K562 (cell line): ENCODE data around the gene SNX1. TPM values are rescaled to one million over a fixed set of nuclear protein-coding genes. Genes with fewer than 3 reads are reported as not detected.

Experiments used
- ATAC-seq: fragments of 200-7000 bp; cut with Tn5 transposase; 3 replicates; pipeline ENCODE4 v1.9.1; 2020; ENCODE audit warnings: moderate library complexity
- BruUV-seq: library from RNA; stranded (reverse); fragments of 400-500 nt; replicated peaks from 2 replicates; lab custom pipeline; 2021; lab: Mats Ljungman, UMichigan
- CTCF ChIA-PET: fragments of 300-600 bp; formaldehyde crosslinking; extraction: SDS; loops from one replicate; lab custom pipeline; 2021; ENCODE audit warnings: low intra/inter-chr PET ratio; lab: Yijun Ruan, JAX
- POLR2A ChIA-PET: fragments of 300-600, 350-650 bp; sonication (Branson Sonifier 250); formaldehyde crosslinking; extraction: SDS; loops from one replicate; lab custom pipeline; 2021; ENCODE audit warnings: antibody characterized with exemption, inconsistent platforms; lab: Yijun Ruan, JAX
- DNase-seq, 4 experiments: peaks; one replicate each; pipeline versions ENCODE4 v3.0.0 to v3.0.0-alpha.2; 2011 to 2018; ENCODE audit warnings: low spot score in 3 of 4, mixed read lengths in 3 of 4; ENCODE audit errors: extremely low read depth in 1 of 4
- FAIRE-seq: peaks from 2 replicates; lab custom pipeline; 2011; peaks lifted over from hg19 to GRCh38; lab: Jason Lieb, UNC
- H2AFZ ChIP-seq: 2 replicates; pipeline ENCODE4 v1.6.0; 2011; ENCODE audit warnings: low read depth, low read length, control low read depth, inconsistent platforms
- H3K27ac ChIP-seq: fragments of 200-600 bp; 3 replicates; pipeline ENCODE4 v1.8.0; 2011; ENCODE audit warnings: low read depth, mild to moderate bottlenecking, control low read depth, inconsistent platforms, low read length, moderate library complexity, mixed read lengths; ENCODE audit errors: extremely low read depth
- H3K27me3 ChIP-seq, 2 experiments: fragments of 300-600 bp in 1 of 2; 2 replicates in 1 of 2; 3 replicates in 1 of 2; pipeline versions ENCODE4 v1.6.0 to v1.8.0; 2011; ENCODE audit warnings: inconsistent platforms in 2 of 2, low read length in 2 of 2, mild to moderate bottlenecking in 1 of 2, mixed read lengths in 1 of 2, moderate library complexity in 1 of 2; ENCODE audit not compliant: control insufficient read depth in 2 of 2, insufficient read depth in 2 of 2
- H3K36me3 ChIP-seq: fragments of 300-600 bp; 3 replicates; pipeline ENCODE4 v1.8.0; 2011; ENCODE audit warnings: mild to moderate bottlenecking, low read length, inconsistent platforms; ENCODE audit not compliant: control insufficient read depth, insufficient read depth
- H3K4me1 ChIP-seq, 2 experiments: fragments of 200-600 bp in 1 of 2; replicated peaks in 1 of 2; 2 replicates in 1 of 2; 3 replicates in 1 of 2; pipeline versions ENCODE4 v1.5.1 to v1.8.0; 2011; ENCODE audit warnings: inconsistent platforms in 2 of 2, low read length in 2 of 2, mild to moderate bottlenecking in 1 of 2, mixed read lengths in 1 of 2, moderate library complexity in 1 of 2; ENCODE audit not compliant: control insufficient read depth in 2 of 2, insufficient read depth in 2 of 2
- H3K4me2 ChIP-seq: 2 replicates; pipeline ENCODE4 v1.6.1; 2011; ENCODE audit warnings: low read length, control low read depth, inconsistent platforms, mixed read lengths; ENCODE audit not compliant: insufficient read depth
- H3K4me3 ChIP-seq: fragments of 200-600 bp; sonication (generic), shearing (Covaris generic); 2 replicates; pipeline ENCODE4 v1.5.1; 2016; ENCODE audit warnings: control low read depth, inconsistent platforms
- H3K79me2 ChIP-seq: fragments of 200-600 bp; 3 replicates; pipeline ENCODE4 v1.8.0; 2011; ENCODE audit warnings: low read length, inconsistent platforms; ENCODE audit not compliant: control insufficient read depth, insufficient read depth
- H3K9ac ChIP-seq, 2 experiments: 2 replicates each; pipeline versions ENCODE4 v1.6.0 to v1.6.1; 2011; ENCODE audit warnings: low read depth in 2 of 2, low read length in 2 of 2, control low read depth in 1 of 2, inconsistent platforms in 1 of 2, mild to moderate bottlenecking in 1 of 2, mixed read lengths in 1 of 2; ENCODE audit not compliant: insufficient read depth in 1 of 2
- H3K9me1 ChIP-seq: one replicate; pipeline ENCODE4 v1.6.0; 2011; ENCODE audit warnings: inconsistent platforms, mild to moderate bottlenecking, low read length, moderate library complexity; ENCODE audit not compliant: control insufficient read depth, insufficient read depth
- H3K9me3 ChIP-seq: replicated peaks from 2 replicates; pipeline ENCODE4 v1.5.1; 2011; ENCODE audit warnings: low read depth, low read length, inconsistent platforms; ENCODE audit not compliant: control insufficient read depth, insufficient read depth
- H4K20me1 ChIP-seq: replicated peaks from 2 replicates; pipeline ENCODE4 v1.6.1; 2011; ENCODE audit warnings: low read length, inconsistent platforms, mixed read lengths; ENCODE audit not compliant: control insufficient read depth, insufficient read depth
- HNRNPLL ChIP-seq: fragments of 200-400 bp; formaldehyde crosslinking; IDR thresholded peaks from 2 replicates; pipeline ENCODE4 v1.6.1; 2017; ENCODE audit warnings: low read length, low read depth, mild to moderate bottlenecking; ENCODE audit not compliant: poor library complexity, severe bottlenecking
- PRDM10 ChIP-seq: fragments of 450-650 bp; IDR thresholded peaks from 2 replicates; pipeline ENCODE4 v1.6.1; 2018; ENCODE audit not compliant: partially characterized antibody
- WGBS: fragments of 100-300 bp; shearing (Covaris generic); methylation state at CpG from one replicate; pipeline ENCODE4 v1.1.6; 2016; ENCODE audit warnings: low coverage, mixed read lengths; ENCODE audit not compliant: insufficient coverage; ENCODE audit errors: missing lambda C conversion rate; 5-methylcytosine and 5-hydroxymethylcytosine counted together
- in situ Hi-C: fragments of 300-500 bp; cut with MboI; formaldehyde crosslinking; loops from 4 replicates; pipeline ENCODE4 v1.15.0; 2018; ENCODE audit warnings: inconsistent platforms, mixed read lengths
- intact Hi-C: fragments of 100-400 bp; cut with micrococcal nuclease; formaldehyde crosslinking; loops from 2 replicates; pipeline ENCODE4 v1.14.2; 2022
- polyA plus RNA-seq, 8 experiments: library from polyadenylated mRNA; depleted of rRNA in 4 of 8; stranded (reverse) in 5 of 8; unstranded in 3 of 8; fragments of >200 nt; fragmentation: Nextera tagmentation in 2 of 8; fragmentation: Illumina TruSeq in 1 of 8; extraction: Ambion mirVana in 2 of 8; extraction: Trizol in 1 of 8; gene quantifications; 2 replicates each; pipeline versions ENCODE4 v1.2.1 to v1.2.3, GENCODE V29; 2011 to 2014; ENCODE audit warnings: inconsistent platforms in 1 of 8, missing spikeins in 1 of 8
- total RNA-seq, 7 experiments: library from RNA; depleted of rRNA in 6 of 7; stranded (reverse); fragments of >200 nt in 6 of 7; fragmentation: Illumina TruSeq in 2 of 7; extraction: Trizol in 2 of 7; gene quantifications; 2 replicates each; pipeline versions ENCODE4 v1.2.1 to v1.2.3, GENCODE V29; 2011 to 2021; ENCODE audit warnings: low replicate concordance in 1 of 7

Gene SNX1
- total and polyA plus RNA-seq, 9 of the 15 experiments (the other 6 are each of a cell fraction or from before 2014, with no cell fraction given): 11.0 to 105 (median 59.9) TPM

GRCh38 chr15:64182859-64183370 is 87.1 kb downstream of the SNX1 start:
- no peaks in the 10 kb centered on the region for H3K79me2 ChIP-seq
- DNase-seq (no peak), ATAC-seq (no peak), FAIRE-seq (no peak)
- in situ Hi-C loops (no loop called here), intact Hi-C loops (no loop called here)
- H3K4me3 ChIP-seq: no peak overlapping the region
- no peaks in the 10 kb centered on the region for H3K27me3 ChIP-seq
- BruUV-seq: no TSS peak
- no peaks in the 10 kb centered on the region for H4K20me1 ChIP-seq
- 57% methylated on average over 4 of the region's 4 CpGs for WGBS
- no peak overlapping the region for H3K9ac ChIP-seq
- H3K4me2 ChIP-seq: no peak overlapping the region
- H3K27ac ChIP-seq: no peak overlapping the region
- no peaks in the 10 kb centered on the region for H3K9me3 ChIP-seq
- POLR2A ChIA-PET: no interaction called here
- H3K4me1 ChIP-seq: peaks cover 0 to 4% of the 10 kb centered on the region in 2 experiments; a peak in 2 of 5 replicates
- CTCF ChIA-PET: no interaction called here
- no peak overlapping the region for H2AFZ ChIP-seq
- peaks cover 27% of the 10 kb centered on the region; the same call in 2 of the 3 replicates for H3K36me3 ChIP-seq
- no peaks in the 10 kb centered on the region for H3K9me1 ChIP-seq
- TF ChIP-seq PRDM10: no peak
- no peak for TF ChIP-seq HNRNPLL
